Stimulated activated CD8-positive, alpha-beta memory T cell treated with anti-CD3 and anti-CD28 coated beads, Interleukin-15, amount 100 ng/mL, for 24 hours (primary cell): Measurements from ENCODE around the gene AHSA1.
"Not testable (repeated sequence)": the region's sequence is repeated elsewhere in the genome, so short reads cannot be mapped to it uniquely, and the experiment has no call there.

Experiments used
- DNase-seq: peaks from one replicate; pipeline ENCODE4 v3.0.0-alpha.2; 2020; ENCODE audit warnings: low read depth

Gene AHSA1

GRCh38 chr14:77457522-77458248 is at the start of gene AHSA1, which contains the start of gene VIPAS39:
AHSA1 (plus strand) TSS chr14:77458093; CDS start chr14:77458190, 97 bp downstream.
VIPAS39 (minus strand) TSS chr14:77457601; CDS start chr14:77454102, 3,499 bp downstream.
- DNase-seq, result peak; percentile 69

DNA sequence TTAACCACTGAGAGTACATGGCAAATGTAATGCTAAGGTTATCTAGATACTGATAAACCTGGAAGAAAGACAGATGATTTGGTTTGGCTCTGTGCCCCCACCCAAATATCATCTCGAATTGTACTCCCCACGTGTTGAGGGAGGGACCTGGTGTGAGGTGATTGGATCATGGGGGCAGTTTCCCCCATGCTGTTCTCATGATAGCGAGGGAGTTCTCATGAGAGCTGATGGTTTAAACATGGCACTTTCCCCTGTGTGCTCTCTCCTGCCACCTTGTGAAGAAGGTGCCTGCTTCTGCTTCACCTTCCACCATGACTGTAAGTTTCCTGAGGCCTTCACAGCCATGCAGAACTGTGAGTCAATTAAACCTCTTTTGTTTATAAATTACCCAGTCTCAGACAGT is 48.8 kb upstream of the AHSA1 start:
- no peak for DNase-seq

DNA sequence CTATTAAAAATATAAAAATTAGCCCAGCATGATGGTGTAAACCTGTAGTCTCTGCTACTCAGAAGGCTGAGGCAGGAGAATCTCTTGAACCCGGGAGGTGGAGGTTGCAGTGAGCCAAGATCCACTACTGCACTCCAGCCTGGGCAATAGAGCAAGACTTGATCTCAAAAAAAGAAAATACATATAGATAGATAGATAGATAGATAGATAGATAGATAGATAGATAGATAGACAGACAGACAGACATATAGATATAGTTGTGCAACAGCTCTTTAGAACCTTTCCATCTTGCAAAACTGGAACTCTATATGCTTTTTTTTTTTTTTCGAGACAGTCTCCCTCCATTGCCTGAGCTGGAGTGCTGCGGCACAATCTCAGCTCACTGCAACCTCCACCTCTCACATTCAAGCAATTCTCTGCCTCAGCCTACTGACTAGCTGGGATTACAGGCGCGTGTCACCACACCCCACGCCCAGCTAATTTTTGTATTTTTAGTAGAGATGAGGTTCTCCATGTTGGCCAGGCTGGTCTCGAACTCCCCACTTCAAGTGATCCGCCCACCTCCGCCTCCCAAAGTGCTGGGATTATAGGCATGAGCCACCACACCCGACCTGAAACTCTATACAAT is 42.4 kb upstream of the AHSA1 start:
- DNase-seq, result not testable (repeated sequence)

- not testable (repeated sequence) for DNase-seq
Measured at GRCh38 chr14:77416098-77416497, 41.8 kb upstream of the AHSA1 start.

- DNase-seq, result no peak
Measured at GRCh38 chr14:77416836-77417235, 41.1 kb upstream of the AHSA1 start.

- no peak for DNase-seq
Measured at GRCh38 chr14:77421201-77421600, 36.7 kb upstream of the AHSA1 start.

GRCh38 chr14:77423423-77423822 is 34.5 kb upstream of the AHSA1 start, which contains the start of gene NOXRED1:
NOXRED1 (minus strand) TSS chr14:77423523; CDS start chr14:77422889, 634 bp downstream.
- DNase-seq, result no peak

- no peak for DNase-seq
Measured at GRCh38 chr14:77424862-77425261, 33.0 kb upstream of the AHSA1 start.

DNA sequence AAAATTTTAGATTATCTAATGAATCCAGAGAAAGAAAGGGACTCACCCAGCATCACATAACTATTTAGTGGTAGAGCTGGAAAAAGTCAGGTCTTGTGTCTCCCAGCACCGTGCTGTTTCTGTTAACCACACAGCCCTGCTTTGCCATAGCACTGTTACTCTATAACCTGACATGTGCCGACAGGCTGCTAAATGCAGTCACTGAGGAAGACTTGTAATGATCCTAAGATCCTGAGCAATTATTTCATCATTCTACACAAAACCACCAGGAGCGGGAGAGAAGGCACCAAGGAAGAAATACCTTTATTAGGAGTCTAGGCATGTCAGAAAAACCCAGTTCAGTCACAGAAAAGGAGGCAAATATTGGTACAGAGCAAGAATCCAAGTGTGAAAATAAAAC is 31.5 kb upstream of the AHSA1 start:
- no peak for DNase-seq

- DNase-seq, result no peak
Measured at GRCh38 chr14:77436042-77436441, 21.9 kb upstream of the AHSA1 start.

DNA sequence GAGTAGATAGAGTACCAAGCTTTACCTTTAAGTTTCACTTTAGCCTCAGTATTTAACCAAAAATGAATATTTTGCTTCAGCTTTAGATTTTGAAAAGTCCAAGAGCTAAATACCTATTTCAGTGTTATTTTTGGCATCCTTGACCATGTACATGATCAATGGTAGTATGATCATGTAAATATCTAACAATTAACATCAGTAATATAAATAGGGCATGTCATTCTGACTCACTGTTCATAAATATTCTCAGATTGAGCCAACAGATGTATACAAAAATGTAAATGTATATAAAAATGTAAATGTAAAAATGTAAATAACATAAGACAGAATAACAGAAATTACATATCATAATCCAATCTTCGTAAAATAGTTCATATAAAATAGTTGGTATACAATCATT is 19.3 kb upstream of the AHSA1 start:
- no peak for DNase-seq

DNA sequence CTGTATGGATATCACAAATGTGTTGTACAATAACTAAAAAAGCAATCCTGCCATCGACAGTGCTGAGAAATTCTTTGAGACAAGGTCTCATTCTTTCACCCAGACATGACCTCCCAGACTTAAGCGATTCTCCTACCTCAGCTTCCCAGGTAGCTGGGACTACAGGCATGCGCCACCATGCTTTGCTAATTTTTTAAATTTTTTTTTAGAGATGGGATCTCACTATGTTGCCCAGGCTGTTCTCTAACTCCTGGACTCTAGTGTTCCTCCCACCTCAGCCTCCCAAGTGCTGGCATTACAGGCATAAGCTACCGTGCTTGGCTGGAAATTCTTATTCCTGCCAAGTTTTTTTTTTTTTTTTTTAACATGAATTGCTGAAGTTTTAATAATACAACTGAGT is 18.0 kb upstream of the AHSA1 start:
- DNase-seq, result no peak

GRCh38 chr14:77442196-77442595 is 15.7 kb upstream of the AHSA1 start:
- DNase-seq, result no peak

GRCh38 chr14:77455966-77456640 is 1.8 kb upstream of the AHSA1 start:
- no peak for DNase-seq

GRCh38 chr14:77457115-77457521 is 775 bp upstream of the AHSA1 start:
- DNase-seq, result no peak

- peak; percentile 5 for DNase-seq
Measured at GRCh38 chr14:77458249-77458950, 507 bp downstream of the AHSA1 start.

- peak; percentile 13 for DNase-seq
Measured at GRCh38 chr14:77459072-77459723, 1.3 kb downstream of the AHSA1 start.

GRCh38 chr14:77467801-77468200 is 9.9 kb downstream of the AHSA1 start:
- no peak for DNase-seq

- DNase-seq, result no peak
Measured at GRCh38 chr14:77469067-77469505, 11.2 kb downstream of the AHSA1 start.

GRCh38 chr14:77469539-77469938 is 11.6 kb downstream of the AHSA1 start:
- DNase-seq, result no peak

DNA sequence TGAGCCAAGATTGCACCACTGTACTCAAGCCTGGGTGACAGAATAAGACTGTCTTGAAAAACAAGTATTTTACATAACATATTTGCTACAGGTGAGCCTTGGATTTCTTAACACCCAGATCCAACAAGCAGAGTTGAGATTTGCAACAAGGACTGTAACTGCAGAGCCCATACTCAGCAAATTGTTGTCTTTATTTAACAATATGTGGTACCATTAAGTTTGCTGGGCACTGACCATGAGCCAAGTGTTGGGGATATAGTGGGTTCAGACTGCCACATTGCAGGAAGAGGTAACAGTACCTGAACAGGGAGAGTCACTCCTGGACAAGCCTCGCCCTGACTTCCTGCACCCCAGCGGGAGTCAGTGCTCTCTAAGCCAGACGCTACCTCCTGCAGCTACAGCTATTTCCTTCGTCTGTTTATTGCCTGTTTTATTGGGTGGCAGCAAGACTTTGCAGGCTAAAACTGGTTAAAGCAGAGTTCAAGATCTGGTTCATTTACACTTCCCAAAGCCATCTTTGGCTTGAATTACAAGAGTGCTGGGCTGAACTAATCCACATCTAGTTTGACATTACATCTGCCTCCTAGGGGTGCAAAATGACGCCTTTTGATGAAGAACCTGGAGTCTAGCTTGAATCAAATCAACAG is 12.5 kb downstream of the AHSA1 start:
- no peak for DNase-seq
